NCI-H2227 (cell line): ENCODE results near the gene KLRC1.
"Not testable (repeated sequence)": the region's sequence is repeated elsewhere in the genome, so short reads cannot be mapped to it uniquely, and the experiment has no call there.

Experiments used
- DNase-seq: peaks from one replicate; lab custom pipeline; 2025; ENCODE audit not compliant: unreplicated experiment; lab: John Stamatoyannopoulos, UW

Gene KLRC1

GRCh38 chr12:10424260-10424899, 28.8 kb downstream of the KLRC1 start:
- not testable (repeated sequence) for DNase-seq

GRCh38 chr12:10422159-10422558, 31.0 kb downstream of the KLRC1 start:
- not testable (repeated sequence) for DNase-seq

- not testable (repeated sequence) for DNase-seq
Observed at GRCh38 chr12:10420334-10420733, 32.8 kb downstream of the KLRC1 start, which contains the start of gene KLRC3. Gene KLRC3, minus strand, starts transcription at chr12:10420595. Its CDS starts 45 bp downstream, at chr12:10420550.

- no peak for DNase-seq
Observed at GRCh38 chr12:10409392-10409791, 43.8 kb downstream of the KLRC1 start, which contains the start of gene KLRC4. Gene KLRC4, minus strand, starts transcription at chr12:10409757. Its CDS starts 182 bp downstream, at chr12:10409575.

- no peak for DNase-seq
Observed at GRCh38 chr12:10408842-10409241, 44.3 kb downstream of the KLRC1 start.

- DNase-seq: no peak
Observed at GRCh38 chr12:10406725-10407124, 46.5 kb downstream of the KLRC1 start.

GRCh38 chr12:10405294-10405693, 47.9 kb downstream of the KLRC1 start:
- DNase-seq: no peak

- no peak for DNase-seq
Observed at GRCh38 chr12:10404798-10405197, 48.4 kb downstream of the KLRC1 start.

- DNase-seq: no peak
Observed at GRCh38 chr12:10400829-10401228, 52.3 kb downstream of the KLRC1 start.

GRCh38 chr12:10398168-10398567, 55.0 kb downstream of the KLRC1 start:
- DNase-seq: no peak

GRCh38 chr12:10397296-10397695, 55.9 kb downstream of the KLRC1 start:
- no peak for DNase-seq

GRCh38 chr12:10396176-10396575, 57.0 kb downstream of the KLRC1 start:
- not testable (repeated sequence) for DNase-seq
